HEK293 (cell line): ENCODE measurements around the gene CLNS1A.

Source experiments
- ZFP3 ChIP-seq: fragments of 450-650 bp; formaldehyde crosslinking; IDR thresholded peaks from 2 replicates; pipeline ENCODE4 v1.5.1; 2016; ENCODE audit warnings: low read depth, missing biosample characterization, missing genetic modification characterization
- ZIC2 ChIP-seq: fragments of 450-650 bp; formaldehyde crosslinking; IDR thresholded peaks from 2 replicates; pipeline ENCODE4 v1.5.1; 2016; ENCODE audit warnings: missing biosample characterization, missing genetic modification characterization
- ZNF292 ChIP-seq: fragments of 450-650 bp; formaldehyde crosslinking; IDR thresholded peaks from 2 replicates; pipeline ENCODE4 v1.5.1; 2016; ENCODE audit warnings: low read depth, missing biosample characterization, missing genetic modification characterization, borderline replicate concordance
- ZNF433 ChIP-seq: fragments of 450-650 bp; formaldehyde crosslinking; IDR thresholded peaks from 2 replicates; pipeline ENCODE4 v1.5.1; 2016; ENCODE audit warnings: missing biosample characterization, missing genetic modification characterization, low read depth
- ZSCAN30 ChIP-seq: fragments of 450-650 bp; IDR thresholded peaks from 2 replicates; pipeline ENCODE4 v1.5.1; 2018; ENCODE audit warnings: missing biosample characterization, mild to moderate bottlenecking, missing genetic modification characterization, moderate library complexity
- TF ChIP-seq, protein P1 (sequence below): fragments of 450-650 bp; formaldehyde crosslinking; IDR thresholded peaks from 2 replicates; pipeline ENCODE4 v1.5.1; 2016; ENCODE audit warnings: missing biosample characterization, missing genetic modification characterization
- TF ChIP-seq, protein P2 (sequence below): fragments of 450-650 bp; formaldehyde crosslinking; IDR thresholded peaks from 2 replicates; pipeline ENCODE4 v1.5.1; 2016; ENCODE audit warnings: missing biosample characterization, missing genetic modification characterization

DNA sequence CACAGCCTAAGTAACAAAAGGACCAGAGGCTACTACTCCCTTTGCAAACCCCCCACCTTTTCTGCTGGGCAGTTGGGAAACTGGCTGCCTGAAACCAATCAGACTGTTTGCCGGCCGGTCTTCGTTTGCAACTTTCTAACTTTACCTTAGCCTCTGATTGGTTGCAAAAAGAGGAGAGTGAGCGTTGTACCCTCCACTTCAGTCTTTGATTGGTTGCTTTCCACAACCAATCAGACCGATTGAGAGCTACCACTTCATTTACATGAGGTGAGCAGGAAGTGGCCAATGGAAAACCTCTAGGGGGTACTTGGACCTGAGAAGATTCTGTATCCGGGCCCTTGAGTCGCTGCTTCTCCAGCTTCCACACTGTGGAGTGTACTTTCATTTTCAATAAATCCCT is 18.8 kb upstream of the CLNS1A start:
- TF ChIP-seq ZFP3 (tag by site-specific recombination): no peak
- TF ChIP-seq, protein P1, sequence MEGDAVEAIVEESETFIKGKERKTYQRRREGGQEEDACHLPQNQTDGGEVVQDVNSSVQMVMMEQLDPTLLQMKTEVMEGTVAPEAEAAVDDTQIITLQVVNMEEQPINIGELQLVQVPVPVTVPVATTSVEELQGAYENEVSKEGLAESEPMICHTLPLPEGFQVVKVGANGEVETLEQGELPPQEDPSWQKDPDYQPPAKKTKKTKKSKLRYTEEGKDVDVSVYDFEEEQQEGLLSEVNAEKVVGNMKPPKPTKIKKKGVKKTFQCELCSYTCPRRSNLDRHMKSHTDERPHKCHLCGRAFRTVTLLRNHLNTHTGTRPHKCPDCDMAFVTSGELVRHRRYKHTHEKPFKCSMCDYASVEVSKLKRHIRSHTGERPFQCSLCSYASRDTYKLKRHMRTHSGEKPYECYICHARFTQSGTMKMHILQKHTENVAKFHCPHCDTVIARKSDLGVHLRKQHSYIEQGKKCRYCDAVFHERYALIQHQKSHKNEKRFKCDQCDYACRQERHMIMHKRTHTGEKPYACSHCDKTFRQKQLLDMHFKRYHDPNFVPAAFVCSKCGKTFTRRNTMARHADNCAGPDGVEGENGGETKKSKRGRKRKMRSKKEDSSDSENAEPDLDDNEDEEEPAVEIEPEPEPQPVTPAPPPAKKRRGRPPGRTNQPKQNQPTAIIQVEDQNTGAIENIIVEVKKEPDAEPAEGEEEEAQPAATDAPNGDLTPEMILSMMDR (tag by site-specific recombination): no peak
- no peak for TF ChIP-seq ZIC2 (tag by site-specific recombination)
- TF ChIP-seq, protein P2, sequence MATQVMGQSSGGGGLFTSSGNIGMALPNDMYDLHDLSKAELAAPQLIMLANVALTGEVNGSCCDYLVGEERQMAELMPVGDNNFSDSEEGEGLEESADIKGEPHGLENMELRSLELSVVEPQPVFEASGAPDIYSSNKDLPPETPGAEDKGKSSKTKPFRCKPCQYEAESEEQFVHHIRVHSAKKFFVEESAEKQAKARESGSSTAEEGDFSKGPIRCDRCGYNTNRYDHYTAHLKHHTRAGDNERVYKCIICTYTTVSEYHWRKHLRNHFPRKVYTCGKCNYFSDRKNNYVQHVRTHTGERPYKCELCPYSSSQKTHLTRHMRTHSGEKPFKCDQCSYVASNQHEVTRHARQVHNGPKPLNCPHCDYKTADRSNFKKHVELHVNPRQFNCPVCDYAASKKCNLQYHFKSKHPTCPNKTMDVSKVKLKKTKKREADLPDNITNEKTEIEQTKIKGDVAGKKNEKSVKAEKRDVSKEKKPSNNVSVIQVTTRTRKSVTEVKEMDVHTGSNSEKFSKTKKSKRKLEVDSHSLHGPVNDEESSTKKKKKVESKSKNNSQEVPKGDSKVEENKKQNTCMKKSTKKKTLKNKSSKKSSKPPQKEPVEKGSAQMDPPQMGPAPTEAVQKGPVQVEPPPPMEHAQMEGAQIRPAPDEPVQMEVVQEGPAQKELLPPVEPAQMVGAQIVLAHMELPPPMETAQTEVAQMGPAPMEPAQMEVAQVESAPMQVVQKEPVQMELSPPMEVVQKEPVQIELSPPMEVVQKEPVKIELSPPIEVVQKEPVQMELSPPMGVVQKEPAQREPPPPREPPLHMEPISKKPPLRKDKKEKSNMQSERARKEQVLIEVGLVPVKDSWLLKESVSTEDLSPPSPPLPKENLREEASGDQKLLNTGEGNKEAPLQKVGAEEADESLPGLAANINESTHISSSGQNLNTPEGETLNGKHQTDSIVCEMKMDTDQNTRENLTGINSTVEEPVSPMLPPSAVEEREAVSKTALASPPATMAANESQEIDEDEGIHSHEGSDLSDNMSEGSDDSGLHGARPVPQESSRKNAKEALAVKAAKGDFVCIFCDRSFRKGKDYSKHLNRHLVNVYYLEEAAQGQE (tag by site-specific recombination): no peak
- no peak for TF ChIP-seq ZNF433 (tag by site-specific recombination)
- no peak for TF ChIP-seq ZNF292 (tag by site-specific recombination)
- TF ChIP-seq ZSCAN30: no peak
